Purkinje cell (primary cell): ENCODE results near the gene OR52J3. TPM values are rescaled to one million over a fixed set of nuclear protein-coding genes. Genes with fewer than 3 reads are reported as not detected.

Source experiments
- polyA plus RNA-seq: library from polyadenylated mRNA; unstranded; fragments of >200 nt; fragmentation: Nextera tagmentation; gene quantifications from 2 replicates; pipeline ENCODE4 v1.2.1, GENCODE V29; 2014

OR52J3 gene
- polyA plus RNA-seq = not detected in 2 replicates

GRCh38 chr11:5046226-5046625, at the start of gene OR52J3:
Gene OR52J3, plus strand, starts transcription at chr11:5046526. Its CDS starts 0 bp downstream, at chr11:5046526.

GRCh38 chr11:5059391-5059790, 13.1 kb downstream of the OR52J3 start, which contains the start of gene OR52E2:
Gene OR52E2, minus strand, starts transcription at chr11:5059627. Its CDS starts 0 bp downstream, at chr11:5059627.

GRCh38 chr11:5069272-5069671, 22.9 kb downstream of the OR52J3 start, which contains the start of gene OR52E1:
Gene OR52E1, plus strand, starts transcription at chr11:5069572.

Other genes starting within 250 kb of the OR52J3 start
- not detected in 2 replicates for gene OR52R1, start 242.1 kb upstream of the OR52J3 start, polyA plus RNA-seq
- gene OR51F2, start 225.2 kb upstream of the OR52J3 start, polyA plus RNA-seq = not detected in 2 replicates
- gene OR51S1, start 197.3 kb upstream of the OR52J3 start, polyA plus RNA-seq = not detected in 2 replicates
- not detected in 2 replicates for gene OR51T1, start 164.6 kb upstream of the OR52J3 start, polyA plus RNA-seq
- gene OR51A7, start 142.7 kb upstream of the OR52J3 start, polyA plus RNA-seq = not detected in 2 replicates
- gene OR51G2, start 127.2 kb upstream of the OR52J3 start, polyA plus RNA-seq = not detected in 2 replicates
- gene OR51G1, start 122.2 kb upstream of the OR52J3 start, polyA plus RNA-seq = not detected in 2 replicates
- not detected in 2 replicates for gene OR51A4, start 98.9 kb upstream of the OR52J3 start, polyA plus RNA-seq
- not detected in 2 replicates for gene OR51A2, start 90.8 kb upstream of the OR52J3 start, polyA plus RNA-seq
- gene OR51L1, start 51.7 kb upstream of the OR52J3 start, polyA plus RNA-seq = not detected in 2 replicates
- gene OR52E2, start 13.1 kb downstream of the OR52J3 start, polyA plus RNA-seq = not detected in 2 replicates
- gene OR52E1, start 23.0 kb downstream of the OR52J3 start, polyA plus RNA-seq = not detected in 2 replicates
- not detected in 2 replicates for gene OR52A5, start 91.8 kb downstream of the OR52J3 start, polyA plus RNA-seq
- not detected in 2 replicates for gene OR52A1, start 108.2 kb downstream of the OR52J3 start, polyA plus RNA-seq
- gene OR51V1, start 154.2 kb downstream of the OR52J3 start, polyA plus RNA-seq = not detected in 2 replicates
- 105 and 131 TPM in 2 replicates for gene HBB, start 180.5 kb downstream of the OR52J3 start, polyA plus RNA-seq
- not detected in 2 replicates for gene HBD, start 188.0 kb downstream of the OR52J3 start, polyA plus RNA-seq
- not detected in 2 replicates for gene HBG1, start 203.3 kb downstream of the OR52J3 start, polyA plus RNA-seq
- gene HBG2, start 208.3 kb downstream of the OR52J3 start, polyA plus RNA-seq = 7.9 TPM in 1 of 2 replicates, not detected in the other
- not detected in 2 replicates for gene HBE1, start 223.4 kb downstream of the OR52J3 start, polyA plus RNA-seq